Endothelial cell of umbilical vein (primary cell): ENCODE results near the gene NSFL1C. TPM values are rescaled to one million over a fixed set of nuclear protein-coding genes. Genes with fewer than 3 reads are reported as not detected.

Experiments used
- BruUV-seq: library from RNA; stranded (reverse); fragments of 400-500 nt; replicated peaks from 2 replicates; lab custom pipeline; 2021; lab: Mats Ljungman, UMichigan
- CTCF ChIA-PET: fragments of 300-600, 350-600 bp; sonication (Branson Sonifier 250); formaldehyde crosslinking; loops from one replicate; lab custom pipeline; 2021; ENCODE audit warnings: antibody characterized with exemption, inconsistent platforms; lab: Charles Lee
- POLR2A ChIA-PET: fragments of 300-600, 350-600 bp; sonication (Branson Sonifier 250); formaldehyde crosslinking; loops from one replicate; lab custom pipeline; 2021; ENCODE audit warnings: antibody characterized with exemption, inconsistent platforms; lab: Charles Lee
- DNase-seq: peaks from one replicate; pipeline ENCODE4 v3.0.0-alpha.2; 2011; ENCODE audit warnings: low read depth, low spot score
- FAIRE-seq: peaks from 2 replicates; lab custom pipeline; 2011; peaks lifted over from hg19 to GRCh38; lab: Jason Lieb, UNC
- H2AFZ ChIP-seq: 2 replicates; pipeline ENCODE4 v1.6.0; 2012; ENCODE audit warnings: low read depth, low read length, control low read depth, inconsistent platforms
- H3K27ac ChIP-seq: 2 replicates; pipeline ENCODE4 v1.5.1; 2011; ENCODE audit warnings: low read depth, mild to moderate bottlenecking, control low read depth, low read length, moderate library complexity; ENCODE audit not compliant: insufficient read depth
- H3K27me3 ChIP-seq, 2 experiments: 2 replicates each; pipeline versions ENCODE4 v1.6.0 to v1.6.1; 2011; ENCODE audit warnings: low read length in 2 of 2, mixed read lengths in 1 of 2; ENCODE audit not compliant: control insufficient read depth in 2 of 2, insufficient read depth in 2 of 2
- H3K36me3 ChIP-seq, 2 experiments: 2 replicates in 1 of 2; 3 replicates in 1 of 2; pipeline ENCODE4 v1.5.1; 2011; ENCODE audit warnings: low read length in 2 of 2, mild to moderate bottlenecking in 1 of 2, moderate library complexity in 1 of 2; ENCODE audit not compliant: control insufficient read depth in 2 of 2, insufficient read depth in 2 of 2; ENCODE audit errors: extremely low read depth in 1 of 2
- H3K4me1 ChIP-seq: 3 replicates; pipeline ENCODE4 v1.5.1; 2011; ENCODE audit warnings: mild to moderate bottlenecking, low read length; ENCODE audit not compliant: control insufficient read depth, insufficient read depth; ENCODE audit errors: extremely low read depth
- H3K4me2 ChIP-seq: 2 replicates; pipeline ENCODE4 v1.6.1; 2011; ENCODE audit warnings: low read length, control low read depth, mixed read lengths; ENCODE audit not compliant: insufficient read depth
- H3K4me3 ChIP-seq, 3 experiments: fragments of 200-600 bp in 1 of 3; sonication (generic), shearing (Covaris generic) in 1 of 3; replicated peaks in 1 of 3; 2 replicates each; pipeline ENCODE4 v1.5.1; 2011 to 2016; ENCODE audit warnings: control low read depth in 3 of 3, low read length in 3 of 3, mild to moderate bottlenecking in 2 of 3, inconsistent platforms in 1 of 3, low read depth in 1 of 3, moderate library complexity in 1 of 3; ENCODE audit not compliant: insufficient read depth in 1 of 3
- H3K79me2 ChIP-seq: 2 replicates; pipeline ENCODE4 v1.6.0; 2012; ENCODE audit warnings: low read length, inconsistent platforms; ENCODE audit not compliant: control insufficient read depth, insufficient read depth
- H3K9ac ChIP-seq: replicated peaks from 2 replicates; pipeline ENCODE3; 2011; ENCODE audit warnings: low read length, control low read depth; ENCODE audit not compliant: insufficient read depth; ENCODE audit errors: extremely low read depth
- H3K9me1 ChIP-seq: replicated peaks from 3 replicates; pipeline ENCODE4 v1.6.0; 2011; ENCODE audit warnings: mild to moderate bottlenecking, low read length; ENCODE audit not compliant: control insufficient read depth, insufficient read depth; ENCODE audit errors: extremely low read depth
- H3K9me3 ChIP-seq: replicated peaks from 2 replicates; pipeline ENCODE4 v1.5.1; 2012; ENCODE audit warnings: low read length, inconsistent platforms; ENCODE audit not compliant: control insufficient read depth, insufficient read depth
- H4K20me1 ChIP-seq: replicated peaks from 2 replicates; pipeline ENCODE3; 2011; ENCODE audit warnings: mild to moderate bottlenecking, low read length; ENCODE audit not compliant: control insufficient read depth, insufficient read depth; ENCODE audit errors: extremely low read depth
- EZH2 ChIP-seq: IDR thresholded peaks from 2 replicates; pipeline ENCODE4 v1.6.1; 2012; ENCODE audit warnings: borderline replicate concordance, low read depth, mild to moderate bottlenecking, moderate library complexity, low read length, inconsistent platforms; ENCODE audit not compliant: severe bottlenecking
- FOS ChIP-seq: IDR thresholded peaks from 2 replicates; pipeline ENCODE4 v1.6.1; 2011; ENCODE audit warnings: mild to moderate bottlenecking, low read length, moderate library complexity, borderline replicate concordance; ENCODE audit not compliant: insufficient read depth
- GATA2 ChIP-seq: IDR thresholded peaks from 2 replicates; pipeline ENCODE4 v1.7.0; 2011; ENCODE audit warnings: low read depth, mild to moderate bottlenecking, moderate library complexity, mixed read lengths, low read length; ENCODE audit not compliant: insufficient read length, insufficient read depth
- JUN ChIP-seq: IDR thresholded peaks from 2 replicates; pipeline ENCODE4 v1.6.1; 2011; ENCODE audit warnings: borderline replicate concordance, low read depth; ENCODE audit not compliant: insufficient read length, insufficient read depth
- MYC ChIP-seq: IDR thresholded peaks from one replicate; pipeline ENCODE4 v1.6.1; 2011; ENCODE audit warnings: mild to moderate bottlenecking, low read depth, low read length
- POLR2A ChIP-seq: IDR thresholded peaks from 2 replicates; pipeline ENCODE4 v1.6.1; 2012; ENCODE audit warnings: low read depth, mild to moderate bottlenecking, control low read depth, low read length
- POLR2AphosphoS5 ChIP-seq: IDR thresholded peaks from 2 replicates; pipeline ENCODE4 v1.6.1; 2012; ENCODE audit warnings: low read depth, mild to moderate bottlenecking, control low read depth, low read length, moderate library complexity; ENCODE audit not compliant: insufficient read depth
- dilution Hi-C: fragments of 300-500 bp; cut with MboI; formaldehyde crosslinking; loops from one replicate; pipeline ENCODE4 v1.15.0; 2019; ENCODE audit warnings: low sequenced_read_pairs; ENCODE audit not compliant: extremely low pct_ligation_motif_present
- intact Hi-C: fragments of 100-400 bp; cut with micrococcal nuclease; formaldehyde crosslinking; loops from one replicate; pipeline ENCODE4 v1.10.0; 2022
- polyA plus RNA-seq, 4 experiments: library from polyadenylated mRNA; depleted of rRNA in 3 of 4; stranded (reverse) in 3 of 4; unstranded in 1 of 4; fragments of >200 nt; gene quantifications; 2 replicates each; pipeline versions ENCODE4 v1.2.1 to v1.2.3, GENCODE V29; 2011 to 2012; ENCODE audit warnings: missing spikeins in 1 of 4
- total RNA-seq: library from RNA; stranded (reverse); gene quantifications from 2 replicates; pipeline ENCODE4 v1.2.3, GENCODE V29; 2021
- TF ChIP-seq, protein P1 (sequence below), 2 donors: IDR thresholded peaks; 1 replicate in 1 of 2; 2 replicates in 1 of 2; pipeline ENCODE4 v1.5.1; 2011; ENCODE audit warnings: low read length in 2 of 2, mild to moderate bottlenecking in 2 of 2, moderate library complexity in 2 of 2, control low read depth in 1 of 2, inconsistent platforms in 1 of 2, low read depth in 1 of 2; ENCODE audit not compliant: insufficient read depth in 1 of 2; ENCODE audit errors: extremely low read depth in 1 of 2
- TF ChIP-seq, protein P2 (sequence below): IDR thresholded peaks from 2 replicates; pipeline ENCODE4 v1.6.1; 2011; ENCODE audit not compliant: insufficient read depth, insufficient read length

Gene NSFL1C
- total and polyA plus RNA-seq, 2 donors (not counting 3 experiments of a cell fraction or from before 2014, with no cell fraction given) = 27.3 to 95.7 TPM

DNA sequence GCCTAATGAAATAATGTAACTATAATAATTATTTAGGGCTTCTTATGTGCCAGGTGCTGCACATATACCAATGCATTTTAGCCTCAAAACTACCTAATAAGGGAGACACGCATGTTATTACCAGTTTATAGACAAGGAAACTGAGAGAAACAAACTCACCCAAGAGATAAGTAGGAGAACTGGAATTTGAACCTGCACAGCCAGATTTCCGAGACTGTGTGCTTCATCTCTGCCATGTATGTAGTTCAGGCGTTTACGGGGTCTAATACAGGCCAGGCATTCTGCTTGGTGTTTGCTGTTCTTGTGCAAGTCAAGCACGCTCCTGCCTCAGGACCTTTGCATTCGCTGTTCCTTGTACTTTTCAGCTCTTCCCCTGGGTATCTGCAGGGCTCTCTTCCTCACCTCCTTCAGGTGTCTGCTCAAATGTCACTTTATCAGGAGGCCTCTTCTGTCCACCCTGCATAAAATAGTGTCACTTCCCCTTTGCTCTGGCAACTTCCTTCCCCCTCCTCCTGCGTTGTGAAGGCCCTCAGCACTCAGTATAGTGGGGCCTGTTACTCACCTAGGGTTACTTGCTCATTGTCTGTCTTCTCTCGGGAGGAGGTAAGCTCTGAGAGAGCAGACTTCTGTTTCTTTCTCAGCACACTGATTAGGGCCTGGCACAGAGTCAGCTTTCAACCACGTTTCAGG, 6.1 kb upstream of the NSFL1C start:
- no peaks in the 10 kb centered on the region for H3K79me2 ChIP-seq
- H3K27me3 ChIP-seq = no peaks in the 10 kb centered on the region
- no peaks in the 10 kb centered on the region for H3K9me1 ChIP-seq
- TF ChIP-seq MYC = no peak
- TF ChIP-seq FOS = no peak
- TF ChIP-seq POLR2A = no peak
- TF ChIP-seq, protein P1, sequence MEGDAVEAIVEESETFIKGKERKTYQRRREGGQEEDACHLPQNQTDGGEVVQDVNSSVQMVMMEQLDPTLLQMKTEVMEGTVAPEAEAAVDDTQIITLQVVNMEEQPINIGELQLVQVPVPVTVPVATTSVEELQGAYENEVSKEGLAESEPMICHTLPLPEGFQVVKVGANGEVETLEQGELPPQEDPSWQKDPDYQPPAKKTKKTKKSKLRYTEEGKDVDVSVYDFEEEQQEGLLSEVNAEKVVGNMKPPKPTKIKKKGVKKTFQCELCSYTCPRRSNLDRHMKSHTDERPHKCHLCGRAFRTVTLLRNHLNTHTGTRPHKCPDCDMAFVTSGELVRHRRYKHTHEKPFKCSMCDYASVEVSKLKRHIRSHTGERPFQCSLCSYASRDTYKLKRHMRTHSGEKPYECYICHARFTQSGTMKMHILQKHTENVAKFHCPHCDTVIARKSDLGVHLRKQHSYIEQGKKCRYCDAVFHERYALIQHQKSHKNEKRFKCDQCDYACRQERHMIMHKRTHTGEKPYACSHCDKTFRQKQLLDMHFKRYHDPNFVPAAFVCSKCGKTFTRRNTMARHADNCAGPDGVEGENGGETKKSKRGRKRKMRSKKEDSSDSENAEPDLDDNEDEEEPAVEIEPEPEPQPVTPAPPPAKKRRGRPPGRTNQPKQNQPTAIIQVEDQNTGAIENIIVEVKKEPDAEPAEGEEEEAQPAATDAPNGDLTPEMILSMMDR (IDR thresholded peaks at IDR 0.05; ENCODE audit: extremely low read depth in 1 of 2, insufficient read depth in 1 of 2, low read depth in 1 of 2, low read length in 2 of 2) = no peak
- no peak for TF ChIP-seq EZH2
- TF ChIP-seq GATA2 = no peak
- TF ChIP-seq, protein P2, sequence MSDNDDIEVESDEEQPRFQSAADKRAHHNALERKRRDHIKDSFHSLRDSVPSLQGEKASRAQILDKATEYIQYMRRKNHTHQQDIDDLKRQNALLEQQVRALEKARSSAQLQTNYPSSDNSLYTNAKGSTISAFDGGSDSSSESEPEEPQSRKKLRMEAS = no peak
- no peak for TF ChIP-seq POLR2AphosphoS5
- no peak for TF ChIP-seq JUN
- no TSS peak for BruUV-seq
- POLR2A ChIA-PET = no interaction called here
- H4K20me1 ChIP-seq = no peaks in the 10 kb centered on the region
- no peaks in the 10 kb centered on the region for H3K9me3 ChIP-seq
- DNase-seq = no peak
- CTCF ChIA-PET = interaction anchor here (1.3 to 14.3 kb wide), 4 partner anchors 18 to 304 kb away, joined by 3 to 229 read pairs (median 7); partner anchors contain the start of gene SIRPB2
- no peak for FAIRE-seq
- intact Hi-C loops (no loop called here), dilution Hi-C loops (no loop called here)
- no peaks in the 10 kb centered on the region for H3K36me3 ChIP-seq
- no peak overlapping the region for H3K4me2 ChIP-seq
- H3K4me1 ChIP-seq = peaks cover 12% of the 10 kb centered on the region
- H2AFZ ChIP-seq = no peak overlapping the region
- H3K4me3 ChIP-seq = no peak overlapping the region
- H3K27ac ChIP-seq = no peak overlapping the region
- H3K9ac ChIP-seq = no peak overlapping the region
